ENCODE measurements around the gene AP4M1. TPM values are rescaled to one million over a fixed set of nuclear protein-coding genes. Genes with fewer than 3 reads are reported as not detected.

Gene AP4M1
- total and polyA plus RNA-seq, 9 of the 15 experiments (the other 6 are each of a cell fraction or from before 2014, with no cell fraction given): 1.3 to 30.9 (median 14.1) TPM

DNA sequence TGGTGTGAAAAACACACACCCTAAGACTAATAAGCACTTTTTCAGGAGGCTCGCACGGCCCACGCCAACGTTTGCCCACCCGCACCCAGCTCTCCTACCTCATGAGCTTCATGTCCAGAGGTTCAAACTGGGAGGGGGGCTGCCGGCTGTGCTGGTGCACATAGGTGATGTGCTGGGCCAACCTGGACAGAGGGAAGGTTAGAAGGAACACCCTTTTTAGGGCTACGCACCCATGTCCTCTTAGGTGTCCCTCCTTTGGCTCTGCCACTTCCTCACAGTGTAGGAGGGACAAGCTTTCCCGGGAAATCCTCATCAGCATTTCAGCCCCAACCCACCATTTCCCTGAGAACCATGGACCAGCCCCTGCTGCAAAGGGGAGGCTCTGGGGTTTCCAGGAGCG lies 6.2 kb upstream of the AP4M1 start (continued):
- TF ChIP-seq BRCA1 (IDR thresholded peaks at IDR 0.05) (no peak), BRCA1 (CRISPR knock-in tag; IDR thresholded peaks at IDR 0.05) (no peak), ZNF561 (CRISPR knock-in tag; conservative IDR thresholded peaks at IDR 0.05) (no peak), CBX3 (IDR thresholded peaks at IDR 0.05; ENCODE audit: borderline replicate concordance in 1 of 2, low read length in 2 of 2) (no peak), GATA2 (CRISPR knock-in tag; IDR thresholded peaks at IDR 0.05) (no peak), ZNF431 (CRISPR knock-in tag; IDR thresholded peaks at IDR 0.05) (no peak), ZNF143 (CRISPR knock-in tag; IDR thresholded peaks at IDR 0.05) (no peak), CSDE1 (IDR thresholded peaks at IDR 0.05) (no peak), ILK (tag; IDR thresholded peaks at IDR 0.05; ENCODE audit: borderline replicate concordance, low read depth) (no peak), GTF2F1 (IDR thresholded peaks at IDR 0.05; ENCODE audit: low read depth, low read length) (no peak), FOS (IDR thresholded peaks at IDR 0.05; ENCODE audit: extremely low read depth, insufficient read length) (no peak), ZNF347 (CRISPR knock-in tag; IDR thresholded peaks at IDR 0.05; ENCODE audit: low read depth) (no peak), POLR3G (IDR thresholded peaks at IDR 0.05; ENCODE audit: extremely low read depth, insufficient read length, insufficient replicate concordance) (no peak), NR2F6 (CRISPR knock-in tag; IDR thresholded peaks at IDR 0.05) (no peak)
- TF ChIP-seq, protein P1, sequence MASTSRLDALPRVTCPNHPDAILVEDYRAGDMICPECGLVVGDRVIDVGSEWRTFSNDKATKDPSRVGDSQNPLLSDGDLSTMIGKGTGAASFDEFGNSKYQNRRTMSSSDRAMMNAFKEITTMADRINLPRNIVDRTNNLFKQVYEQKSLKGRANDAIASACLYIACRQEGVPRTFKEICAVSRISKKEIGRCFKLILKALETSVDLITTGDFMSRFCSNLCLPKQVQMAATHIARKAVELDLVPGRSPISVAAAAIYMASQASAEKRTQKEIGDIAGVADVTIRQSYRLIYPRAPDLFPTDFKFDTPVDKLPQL (IDR thresholded peaks at IDR 0.05; ENCODE audit: extremely low read depth, insufficient read length): no peak
- TF ChIP-seq, protein P2, sequence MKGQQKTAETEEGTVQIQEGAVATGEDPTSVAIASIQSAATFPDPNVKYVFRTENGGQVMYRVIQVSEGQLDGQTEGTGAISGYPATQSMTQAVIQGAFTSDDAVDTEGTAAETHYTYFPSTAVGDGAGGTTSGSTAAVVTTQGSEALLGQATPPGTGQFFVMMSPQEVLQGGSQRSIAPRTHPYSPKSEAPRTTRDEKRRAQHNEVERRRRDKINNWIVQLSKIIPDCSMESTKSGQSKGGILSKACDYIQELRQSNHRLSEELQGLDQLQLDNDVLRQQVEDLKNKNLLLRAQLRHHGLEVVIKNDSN (CRISPR knock-in tag; IDR thresholded peaks at IDR 0.05): no peak
- TF ChIP-seq, protein P3, sequence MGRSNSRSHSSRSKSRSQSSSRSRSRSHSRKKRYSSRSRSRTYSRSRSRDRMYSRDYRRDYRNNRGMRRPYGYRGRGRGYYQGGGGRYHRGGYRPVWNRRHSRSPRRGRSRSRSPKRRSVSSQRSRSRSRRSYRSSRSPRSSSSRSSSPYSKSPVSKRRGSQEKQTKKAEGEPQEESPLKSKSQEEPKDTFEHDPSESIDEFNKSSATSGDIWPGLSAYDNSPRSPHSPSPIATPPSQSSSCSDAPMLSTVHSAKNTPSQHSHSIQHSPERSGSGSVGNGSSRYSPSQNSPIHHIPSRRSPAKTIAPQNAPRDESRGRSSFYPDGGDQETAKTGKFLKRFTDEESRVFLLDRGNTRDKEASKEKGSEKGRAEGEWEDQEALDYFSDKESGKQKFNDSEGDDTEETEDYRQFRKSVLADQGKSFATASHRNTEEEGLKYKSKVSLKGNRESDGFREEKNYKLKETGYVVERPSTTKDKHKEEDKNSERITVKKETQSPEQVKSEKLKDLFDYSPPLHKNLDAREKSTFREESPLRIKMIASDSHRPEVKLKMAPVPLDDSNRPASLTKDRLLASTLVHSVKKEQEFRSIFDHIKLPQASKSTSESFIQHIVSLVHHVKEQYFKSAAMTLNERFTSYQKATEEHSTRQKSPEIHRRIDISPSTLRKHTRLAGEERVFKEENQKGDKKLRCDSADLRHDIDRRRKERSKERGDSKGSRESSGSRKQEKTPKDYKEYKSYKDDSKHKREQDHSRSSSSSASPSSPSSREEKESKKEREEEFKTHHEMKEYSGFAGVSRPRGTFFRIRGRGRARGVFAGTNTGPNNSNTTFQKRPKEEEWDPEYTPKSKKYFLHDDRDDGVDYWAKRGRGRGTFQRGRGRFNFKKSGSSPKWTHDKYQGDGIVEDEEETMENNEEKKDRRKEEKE (IDR thresholded peaks at IDR 0.05; ENCODE audit: borderline replicate concordance in 1 of 2, control insufficient read depth in 1 of 2, low read depth in 2 of 2, low read length in 1 of 2): 0 out of 4 replicates have a peak, but pooled peaks of 1 of the 2 experiments have one; percentile 45
- TF ChIP-seq, protein P4, sequence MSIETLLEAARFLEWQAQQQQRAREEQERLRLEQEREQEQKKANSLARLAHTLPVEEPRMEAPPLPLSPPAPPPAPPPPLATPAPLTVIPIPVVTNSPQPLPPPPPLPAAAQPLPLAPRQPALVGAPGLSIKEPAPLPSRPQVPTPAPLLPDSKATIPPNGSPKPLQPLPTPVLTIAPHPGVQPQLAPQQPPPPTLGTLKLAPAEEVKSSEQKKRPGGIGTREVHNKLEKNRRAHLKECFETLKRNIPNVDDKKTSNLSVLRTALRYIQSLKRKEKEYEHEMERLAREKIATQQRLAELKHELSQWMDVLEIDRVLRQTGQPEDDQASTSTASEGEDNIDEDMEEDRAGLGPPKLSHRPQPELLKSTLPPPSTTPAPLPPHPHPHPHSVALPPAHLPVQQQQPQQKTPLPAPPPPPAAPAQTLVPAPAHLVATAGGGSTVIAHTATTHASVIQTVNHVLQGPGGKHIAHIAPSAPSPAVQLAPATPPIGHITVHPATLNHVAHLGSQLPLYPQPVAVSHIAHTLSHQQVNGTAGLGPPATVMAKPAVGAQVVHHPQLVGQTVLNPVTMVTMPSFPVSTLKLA (conservative IDR thresholded peaks at IDR 0.05): no peak
- TF ChIP-seq, protein P5, sequence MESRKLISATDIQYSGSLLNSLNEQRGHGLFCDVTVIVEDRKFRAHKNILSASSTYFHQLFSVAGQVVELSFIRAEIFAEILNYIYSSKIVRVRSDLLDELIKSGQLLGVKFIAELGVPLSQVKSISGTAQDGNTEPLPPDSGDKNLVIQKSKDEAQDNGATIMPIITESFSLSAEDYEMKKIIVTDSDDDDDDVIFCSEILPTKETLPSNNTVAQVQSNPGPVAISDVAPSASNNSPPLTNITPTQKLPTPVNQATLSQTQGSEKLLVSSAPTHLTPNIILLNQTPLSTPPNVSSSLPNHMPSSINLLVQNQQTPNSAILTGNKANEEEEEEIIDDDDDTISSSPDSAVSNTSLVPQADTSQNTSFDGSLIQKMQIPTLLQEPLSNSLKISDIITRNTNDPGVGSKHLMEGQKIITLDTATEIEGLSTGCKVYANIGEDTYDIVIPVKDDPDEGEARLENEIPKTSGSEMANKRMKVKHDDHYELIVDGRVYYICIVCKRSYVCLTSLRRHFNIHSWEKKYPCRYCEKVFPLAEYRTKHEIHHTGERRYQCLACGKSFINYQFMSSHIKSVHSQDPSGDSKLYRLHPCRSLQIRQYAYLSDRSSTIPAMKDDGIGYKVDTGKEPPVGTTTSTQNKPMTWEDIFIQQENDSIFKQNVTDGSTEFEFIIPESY (CRISPR knock-in tag; IDR thresholded peaks at IDR 0.05): no peak
- TF ChIP-seq, protein P6, sequence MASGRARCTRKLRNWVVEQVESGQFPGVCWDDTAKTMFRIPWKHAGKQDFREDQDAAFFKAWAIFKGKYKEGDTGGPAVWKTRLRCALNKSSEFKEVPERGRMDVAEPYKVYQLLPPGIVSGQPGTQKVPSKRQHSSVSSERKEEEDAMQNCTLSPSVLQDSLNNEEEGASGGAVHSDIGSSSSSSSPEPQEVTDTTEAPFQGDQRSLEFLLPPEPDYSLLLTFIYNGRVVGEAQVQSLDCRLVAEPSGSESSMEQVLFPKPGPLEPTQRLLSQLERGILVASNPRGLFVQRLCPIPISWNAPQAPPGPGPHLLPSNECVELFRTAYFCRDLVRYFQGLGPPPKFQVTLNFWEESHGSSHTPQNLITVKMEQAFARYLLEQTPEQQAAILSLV (tag; IDR thresholded peaks at IDR 0.05): no peak

All from K562 (cell line).